Measurements from ENCODE around the gene RABAC1.

- TF ChIP-seq POLR2A (IDR thresholded peaks at IDR 0.05) (no peak), CTCF (IDR thresholded peaks at IDR 0.05) (peak; percentile 58 to 84 (median 60))
These were observed 24.2 kb downstream of the RABAC1 start for GRCh38 chr19:41934849-41935374.
